ENCODE measurements around the gene R3HDM1. TPM values are rescaled to one million over a fixed set of nuclear protein-coding genes. Genes with fewer than 3 reads are reported as not detected.

Gene R3HDM1
- total and polyA plus RNA-seq, 2 donors (not counting 1 experiment from before 2014, with no cell fraction given) = 12.4 to 33.1 TPM

DNA sequence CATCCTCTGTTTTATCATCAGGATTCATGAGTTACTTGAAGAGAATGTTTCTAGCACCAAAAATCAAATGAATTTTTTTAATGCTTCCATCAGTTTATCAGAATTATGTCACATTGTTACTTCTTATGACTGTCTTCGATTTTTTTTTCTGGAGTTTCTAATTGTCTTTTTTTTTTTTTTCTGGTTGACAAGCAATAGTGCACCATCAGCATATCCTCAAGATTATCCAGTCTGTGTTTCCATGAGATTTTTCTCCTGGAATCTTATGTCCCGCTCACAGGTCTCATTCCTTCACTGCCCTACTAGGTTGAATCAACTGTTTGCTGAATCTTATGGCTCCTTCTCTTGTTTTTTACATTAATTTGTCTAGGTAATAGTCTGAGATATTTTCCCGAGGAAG, 16.0 kb downstream of the R3HDM1 start:
- H3K36me3 ChIP-seq (ENCODE audit: control insufficient read depth, insufficient read depth, low read length) = no peaks in the 10 kb centered on the region
- no peaks in the 10 kb centered on the region for H3K27me3 ChIP-seq (ENCODE audit: control insufficient read depth, insufficient read depth, low read length)
- DNase-seq (ENCODE audit: low read depth in 2 of 2) = no peak
- no peaks in the 10 kb centered on the region for H4K20me1 ChIP-seq (ENCODE audit: control insufficient read depth, extremely low read depth, insufficient read depth, low read length)
- H3K9ac ChIP-seq (ENCODE audit: insufficient read depth, low read length) = no peak overlapping the region
- no peak overlapping the region for H3K4me3 ChIP-seq (replicated peaks in 1 of 4; ENCODE audit: control extremely low read depth in 1 of 4, insufficient read depth in 1 of 4, low read depth in 3 of 4, low read length in 4 of 4)
- H2AFZ ChIP-seq (ENCODE audit: low read length) = no peak overlapping the region
- no peak overlapping the region for H3K27ac ChIP-seq (ENCODE audit: insufficient read depth, low read length)
- TF ChIP-seq, protein P1, sequence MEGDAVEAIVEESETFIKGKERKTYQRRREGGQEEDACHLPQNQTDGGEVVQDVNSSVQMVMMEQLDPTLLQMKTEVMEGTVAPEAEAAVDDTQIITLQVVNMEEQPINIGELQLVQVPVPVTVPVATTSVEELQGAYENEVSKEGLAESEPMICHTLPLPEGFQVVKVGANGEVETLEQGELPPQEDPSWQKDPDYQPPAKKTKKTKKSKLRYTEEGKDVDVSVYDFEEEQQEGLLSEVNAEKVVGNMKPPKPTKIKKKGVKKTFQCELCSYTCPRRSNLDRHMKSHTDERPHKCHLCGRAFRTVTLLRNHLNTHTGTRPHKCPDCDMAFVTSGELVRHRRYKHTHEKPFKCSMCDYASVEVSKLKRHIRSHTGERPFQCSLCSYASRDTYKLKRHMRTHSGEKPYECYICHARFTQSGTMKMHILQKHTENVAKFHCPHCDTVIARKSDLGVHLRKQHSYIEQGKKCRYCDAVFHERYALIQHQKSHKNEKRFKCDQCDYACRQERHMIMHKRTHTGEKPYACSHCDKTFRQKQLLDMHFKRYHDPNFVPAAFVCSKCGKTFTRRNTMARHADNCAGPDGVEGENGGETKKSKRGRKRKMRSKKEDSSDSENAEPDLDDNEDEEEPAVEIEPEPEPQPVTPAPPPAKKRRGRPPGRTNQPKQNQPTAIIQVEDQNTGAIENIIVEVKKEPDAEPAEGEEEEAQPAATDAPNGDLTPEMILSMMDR (conservative IDR thresholded peaks at IDR 0.05 in 1 of 2, IDR thresholded peaks at IDR 0.05 in 1 of 2; ENCODE audit: low read depth in 1 of 2, low read length in 2 of 2) = no peak
- TF ChIP-seq EZH2 (IDR thresholded peaks at IDR 0.05; ENCODE audit: low read length, missing control alignments) = no peak
- peaks cover 2% of the 10 kb centered on the region for H3K79me2 ChIP-seq (ENCODE audit: control insufficient read depth, insufficient read depth, low read length)
- H3K9me3 ChIP-seq (ENCODE audit: control insufficient read depth, insufficient read depth, low read depth, low read length) = no peaks in the 10 kb centered on the region
- no peaks in the 10 kb centered on the region for H3K4me1 ChIP-seq (ENCODE audit: control insufficient read depth, extremely low read depth, insufficient read depth, low read length)
- no peak overlapping the region for H3K4me2 ChIP-seq (ENCODE audit: extremely low read depth, insufficient read depth, low read length)

DNA sequence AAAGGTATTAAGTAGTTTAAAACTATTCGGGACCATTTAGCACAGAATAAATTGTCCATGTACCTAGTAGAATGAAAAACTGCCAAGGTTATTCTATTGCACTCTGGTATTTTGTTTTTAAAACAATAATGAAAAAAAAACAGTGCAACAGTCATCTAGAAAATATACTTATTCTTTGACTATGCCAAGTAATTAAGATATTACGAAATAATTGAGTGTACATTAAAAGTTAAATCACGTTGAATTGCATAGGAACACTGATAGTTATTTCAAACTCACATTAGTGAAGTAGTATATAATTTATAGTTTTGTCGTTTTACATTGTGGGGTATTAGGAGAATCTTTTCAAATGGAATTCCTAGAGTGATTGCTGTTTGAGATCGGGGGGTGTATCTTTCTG, 20.1 kb downstream of the R3HDM1 start:
- H3K36me3 ChIP-seq (ENCODE audit: control insufficient read depth, insufficient read depth, low read length) = no peaks in the 10 kb centered on the region
- no peak for DNase-seq (ENCODE audit: low read depth in 2 of 2)
- no peaks in the 10 kb centered on the region for H4K20me1 ChIP-seq (ENCODE audit: control insufficient read depth, extremely low read depth, insufficient read depth, low read length)
- no peak for TF ChIP-seq EZH2 (IDR thresholded peaks at IDR 0.05; ENCODE audit: low read length, missing control alignments)
- TF ChIP-seq, protein P1 (conservative IDR thresholded peaks at IDR 0.05 in 1 of 2, IDR thresholded peaks at IDR 0.05 in 1 of 2; ENCODE audit: low read depth in 1 of 2, low read length in 2 of 2) = no peak
- no peak overlapping the region for H2AFZ ChIP-seq (ENCODE audit: low read length)
- H3K27ac ChIP-seq (ENCODE audit: insufficient read depth, low read length) = no peak overlapping the region
- H3K4me2 ChIP-seq (ENCODE audit: extremely low read depth, insufficient read depth, low read length) = no peak overlapping the region
- no peaks in the 10 kb centered on the region for H3K27me3 ChIP-seq (ENCODE audit: control insufficient read depth, insufficient read depth, low read length)
- no peak overlapping the region for H3K9ac ChIP-seq (ENCODE audit: insufficient read depth, low read length)
- no peaks in the 10 kb centered on the region for H3K4me1 ChIP-seq (ENCODE audit: control insufficient read depth, extremely low read depth, insufficient read depth, low read length)
- no peak overlapping the region for H3K4me3 ChIP-seq (replicated peaks in 1 of 4; ENCODE audit: control extremely low read depth in 1 of 4, insufficient read depth in 1 of 4, low read depth in 3 of 4, low read length in 4 of 4)
- peaks cover 2% of the 10 kb centered on the region for H3K79me2 ChIP-seq (ENCODE audit: control insufficient read depth, insufficient read depth, low read length)
- no peaks in the 10 kb centered on the region for H3K9me3 ChIP-seq (ENCODE audit: control insufficient read depth, insufficient read depth, low read depth, low read length)

DNA sequence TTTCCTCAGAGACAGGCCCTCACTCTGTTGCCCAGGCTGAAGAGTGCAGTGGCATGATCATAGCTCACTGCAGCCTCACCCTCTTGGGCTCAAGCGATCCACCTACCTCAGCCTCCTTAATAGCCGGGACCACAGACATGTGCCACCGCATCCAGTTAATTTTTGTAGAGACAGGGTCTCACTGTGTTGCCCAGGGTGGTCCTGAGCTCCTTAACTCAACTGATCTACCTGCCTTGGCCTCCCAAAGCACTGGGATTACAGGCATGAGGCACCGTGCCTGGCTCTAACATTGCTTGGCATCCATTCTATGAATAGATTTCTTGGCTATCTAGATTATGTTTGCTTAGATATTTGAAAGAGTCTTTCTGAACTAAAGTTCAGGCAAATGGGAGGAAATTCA, 21.6 kb downstream of the R3HDM1 start:
- Histone ChIP-seq H3K9me3 (ENCODE audit: control insufficient read depth, insufficient read depth, low read depth, low read length) (no peaks in the 10 kb centered on the region), H3K4me1 (ENCODE audit: control insufficient read depth, extremely low read depth, insufficient read depth, low read length) (no peaks in the 10 kb centered on the region), H3K27me3 (ENCODE audit: control insufficient read depth, insufficient read depth, low read length) (no peaks in the 10 kb centered on the region), H2AFZ (ENCODE audit: low read length) (no peak overlapping the region), H3K4me2 (ENCODE audit: extremely low read depth, insufficient read depth, low read length) (no peak overlapping the region), H3K4me3 (replicated peaks in 1 of 4; ENCODE audit: control extremely low read depth in 1 of 4, insufficient read depth in 1 of 4, low read depth in 3 of 4, low read length in 4 of 4) (no peak overlapping the region), H3K79me2 (ENCODE audit: control insufficient read depth, insufficient read depth, low read length) (peaks cover 2% of the 10 kb centered on the region), H4K20me1 (ENCODE audit: control insufficient read depth, extremely low read depth, insufficient read depth, low read length) (no peaks in the 10 kb centered on the region), H3K27ac (ENCODE audit: insufficient read depth, low read length) (no peak overlapping the region), H3K9ac (ENCODE audit: insufficient read depth, low read length) (no peak overlapping the region), H3K36me3 (ENCODE audit: control insufficient read depth, insufficient read depth, low read length) (no peaks in the 10 kb centered on the region)
- DNase-seq (ENCODE audit: low read depth in 2 of 2) = no peak
- no peak for TF ChIP-seq EZH2 (IDR thresholded peaks at IDR 0.05; ENCODE audit: low read length, missing control alignments)
- TF ChIP-seq, protein P1 (conservative IDR thresholded peaks at IDR 0.05 in 1 of 2, IDR thresholded peaks at IDR 0.05 in 1 of 2; ENCODE audit: low read depth in 1 of 2, low read length in 2 of 2) = no peak
